ENCODE measurements around the gene C18orf54.

- TF ChIP-seq CTCF (conservative IDR thresholded peaks at IDR 0.05) (peak; percentile 56), ZFX (IDR thresholded peaks at IDR 0.05) (no peak)
These were observed at the start of gene C18orf54, which contains the start of gene STARD6 for GRCh38 chr18:54357660-54358494.

Measured in C4-2B (cell line).